Measurements from ENCODE around the gene TMEM178B.

DNA sequence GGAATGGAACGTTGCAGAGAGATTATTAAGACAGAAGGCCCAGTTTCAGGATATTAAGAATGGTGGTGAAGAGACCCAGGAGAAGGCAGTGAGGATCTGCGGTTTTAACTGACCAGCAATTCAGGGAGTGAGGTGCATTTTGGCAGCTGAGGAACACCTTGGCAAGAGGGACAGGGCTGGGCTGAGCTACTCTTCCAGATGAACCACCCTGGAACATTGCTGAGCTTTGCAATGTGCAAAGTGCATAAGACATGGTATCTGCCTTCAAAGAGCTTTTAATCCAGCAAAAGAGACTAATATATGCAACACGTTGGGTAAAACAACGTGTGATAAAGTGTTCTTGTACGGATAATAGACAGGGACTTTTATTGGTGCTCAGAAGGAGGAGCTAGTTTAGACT lies 296.3 kb downstream of the TMEM178B start:
- TF ChIP-seq, protein P1, sequence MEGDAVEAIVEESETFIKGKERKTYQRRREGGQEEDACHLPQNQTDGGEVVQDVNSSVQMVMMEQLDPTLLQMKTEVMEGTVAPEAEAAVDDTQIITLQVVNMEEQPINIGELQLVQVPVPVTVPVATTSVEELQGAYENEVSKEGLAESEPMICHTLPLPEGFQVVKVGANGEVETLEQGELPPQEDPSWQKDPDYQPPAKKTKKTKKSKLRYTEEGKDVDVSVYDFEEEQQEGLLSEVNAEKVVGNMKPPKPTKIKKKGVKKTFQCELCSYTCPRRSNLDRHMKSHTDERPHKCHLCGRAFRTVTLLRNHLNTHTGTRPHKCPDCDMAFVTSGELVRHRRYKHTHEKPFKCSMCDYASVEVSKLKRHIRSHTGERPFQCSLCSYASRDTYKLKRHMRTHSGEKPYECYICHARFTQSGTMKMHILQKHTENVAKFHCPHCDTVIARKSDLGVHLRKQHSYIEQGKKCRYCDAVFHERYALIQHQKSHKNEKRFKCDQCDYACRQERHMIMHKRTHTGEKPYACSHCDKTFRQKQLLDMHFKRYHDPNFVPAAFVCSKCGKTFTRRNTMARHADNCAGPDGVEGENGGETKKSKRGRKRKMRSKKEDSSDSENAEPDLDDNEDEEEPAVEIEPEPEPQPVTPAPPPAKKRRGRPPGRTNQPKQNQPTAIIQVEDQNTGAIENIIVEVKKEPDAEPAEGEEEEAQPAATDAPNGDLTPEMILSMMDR (IDR thresholded peaks at IDR 0.05), result no peak
- TF ChIP-seq REST (IDR thresholded peaks at IDR 0.05; ENCODE audit: insufficient read depth in 1 of 2, low read depth in 2 of 2, low read length in 1 of 2), result no peak
- no peak for TF ChIP-seq POLR2AphosphoS5 (IDR thresholded peaks at IDR 0.05; ENCODE audit: low read depth, low read length)
- no peak for TF ChIP-seq SIN3A (IDR thresholded peaks at IDR 0.05; ENCODE audit: borderline replicate concordance, insufficient read depth, low read depth, low read length)
- TF ChIP-seq TCF7L2 (IDR thresholded peaks at IDR 0.05; ENCODE audit: low read depth, low read length), result no peak

Data from Panc1 (cell line).